ENCODE data around the gene TUBD1. TPM values are rescaled to one million over a fixed set of nuclear protein-coding genes. Genes with fewer than 3 reads are reported as not detected.
"Not testable (repeated sequence)": the region's sequence is repeated elsewhere in the genome, so short reads cannot be mapped to it uniquely, and the experiment has no call there.

TUBD1 gene
- total RNA-seq, 2 experiments from 2014 or later: 16.5 to 21.1 TPM

GRCh38 chr17:59848385-59848668 is 44.4 kb downstream of the TUBD1 start:
- peak overlapping the region; percentile 74 for H3K27ac Mint-ChIP-seq
- no peak overlapping the region for H3K4me3 Mint-ChIP-seq
- H3K27me3 Mint-ChIP-seq: no peaks in the 10 kb centered on the region
- no peaks in the 10 kb centered on the region for H3K9me3 Mint-ChIP-seq
- POLR2A ChIA-PET: interaction anchor here (1.5 to 2.2 kb wide), 2 partner anchors 10 to 86 kb away, joined by 3 to 7 read pairs; no protein-coding TSS in a partner anchor
- no peak for DNase-seq
- peaks cover 50% of the 10 kb centered on the region for H3K4me1 Mint-ChIP-seq
- no peak for ATAC-seq (ENCODE audit: low read depth)
- H3K36me3 Mint-ChIP-seq: no peaks in the 10 kb centered on the region

- Mint-ChIP-seq H3K4me3 (peak overlapping the region; percentile 18), H3K27me3 (no peaks in the 10 kb centered on the region), H3K27ac (peak overlapping the region; percentile 71), H3K36me3 (peaks cover 15% of the 10 kb centered on the region), H3K9me3 (no peaks in the 10 kb centered on the region), H3K4me1 (peaks cover 51% of the 10 kb centered on the region)
- ATAC-seq (ENCODE audit: low read depth): peak; percentile 42
- no peak for DNase-seq
- POLR2A ChIA-PET: interaction anchor here (0.5 to 3.2 kb wide), 8 partner anchors 8 to 226 kb away, joined by 3 to 19 read pairs (median 4); no protein-coding TSS in a partner anchor
Measured at GRCh38 chr17:59846394-59847165, 46.2 kb downstream of the TUBD1 start.

GRCh38 chr17:59845595-59846393 is 46.9 kb downstream of the TUBD1 start:
- H3K27me3 Mint-ChIP-seq: no peaks in the 10 kb centered on the region
- no peak for ATAC-seq (ENCODE audit: low read depth)
- peak overlapping the region; percentile 71 for H3K27ac Mint-ChIP-seq
- peak overlapping the region; percentile 18 for H3K4me3 Mint-ChIP-seq
- no peaks in the 10 kb centered on the region for H3K9me3 Mint-ChIP-seq
- peaks cover 55% of the 10 kb centered on the region for H3K4me1 Mint-ChIP-seq
- POLR2A ChIA-PET: interaction anchor here (0.5 to 3.2 kb wide), 13 partner anchors 8 to 280 kb away, joined by 3 to 19 read pairs (median 4); no protein-coding TSS in a partner anchor
- H3K36me3 Mint-ChIP-seq: peaks cover 23% of the 10 kb centered on the region
- DNase-seq: no peak

- H3K27ac Mint-ChIP-seq: peak overlapping the region; percentile 57
- peaks cover 30% of the 10 kb centered on the region for H3K36me3 Mint-ChIP-seq
- DNase-seq: no peak
- POLR2A ChIA-PET: interaction anchor here (0.5 to 3.2 kb wide), 9 partner anchors 7 to 225 kb away, joined by 3 to 19 read pairs (median 4); no protein-coding TSS in a partner anchor
- no peaks in the 10 kb centered on the region for H3K9me3 Mint-ChIP-seq
- no peaks in the 10 kb centered on the region for H3K27me3 Mint-ChIP-seq
- ATAC-seq (ENCODE audit: low read depth): no peak
- peaks cover 55% of the 10 kb centered on the region for H3K4me1 Mint-ChIP-seq
- no peak overlapping the region for H3K4me3 Mint-ChIP-seq
Measured at GRCh38 chr17:59844884-59845594, 47.7 kb downstream of the TUBD1 start.

GRCh38 chr17:59842901-59843652 is 49.7 kb downstream of the TUBD1 start:
- Mint-ChIP-seq H3K9me3 (no peaks in the 10 kb centered on the region), H3K27ac (peak overlapping the region; percentile 77), H3K4me1 (peaks cover 47% of the 10 kb centered on the region), H3K27me3 (no peaks in the 10 kb centered on the region), H3K36me3 (peaks cover 46% of the 10 kb centered on the region), H3K4me3 (peak overlapping the region; percentile 90)
- no peak for DNase-seq
- peak; percentile 25 for ATAC-seq (ENCODE audit: low read depth)
- POLR2A ChIA-PET: interaction anchor here (0.6 to 9.2 kb wide), 14 partner anchors 10 to 299 kb away, joined by 3 to 189 read pairs (median 4); no protein-coding TSS in a partner anchor

- H3K27me3 Mint-ChIP-seq; ATAC-seq (ENCODE audit: low read depth); DNase-seq; H3K9me3 Mint-ChIP-seq: not testable (repeated sequence)
- POLR2A ChIA-PET: interaction anchor here (0.8 to 9.2 kb wide), 5 partner anchors 11 to 88 kb away, joined by 3 to 189 read pairs (median 12); no protein-coding TSS in a partner anchor
- H3K4me3 Mint-ChIP-seq: peak overlapping the region; percentile 90
- peaks cover 47% of the 10 kb centered on the region for H3K4me1 Mint-ChIP-seq
- H3K27ac Mint-ChIP-seq: peak overlapping the region; percentile 94
- peaks cover 46% of the 10 kb centered on the region for H3K36me3 Mint-ChIP-seq
Measured at GRCh38 chr17:59841882-59842263, 50.9 kb downstream of the TUBD1 start.

GRCh38 chr17:59841091-59841881 is 51.5 kb downstream of the TUBD1 start:
- H3K36me3 Mint-ChIP-seq: peaks cover 46% of the 10 kb centered on the region
- not testable (repeated sequence) for H3K27me3 Mint-ChIP-seq; H3K9me3 Mint-ChIP-seq; ATAC-seq (ENCODE audit: low read depth); DNase-seq
- H3K27ac Mint-ChIP-seq: peak overlapping the region; percentile 94
- POLR2A ChIA-PET: interaction anchor here (0.6 to 9.2 kb wide), 6 partner anchors 12 to 478 kb away, joined by 3 to 189 read pairs (median 8); no protein-coding TSS in a partner anchor
- peaks cover 47% of the 10 kb centered on the region for H3K4me1 Mint-ChIP-seq
- H3K4me3 Mint-ChIP-seq: peak overlapping the region; percentile 90

GRCh38 chr17:59840329-59841090 is 52.2 kb downstream of the TUBD1 start:
- no peak for DNase-seq
- no peaks in the 10 kb centered on the region for H3K9me3 Mint-ChIP-seq

GRCh38 chr17:59839651-59840328 is 53.0 kb downstream of the TUBD1 start:
- ATAC-seq (ENCODE audit: low read depth): no peak
- DNase-seq: no peak
- H3K4me3 Mint-ChIP-seq: peak overlapping the region; percentile 90
- peaks cover 46% of the 10 kb centered on the region for H3K36me3 Mint-ChIP-seq
- POLR2A ChIA-PET: interaction anchor here (0.6 to 9.2 kb wide), 10 partner anchors 7 to 132 kb away, joined by 3 to 189 read pairs (median 10); partner anchors contain the start of genes PTRH2 and VMP1
- H3K4me1 Mint-ChIP-seq: peaks cover 42% of the 10 kb centered on the region
- H3K27me3 Mint-ChIP-seq: no peaks in the 10 kb centered on the region
- H3K9me3 Mint-ChIP-seq: no peaks in the 10 kb centered on the region
- peak overlapping the region; percentile 94 for H3K27ac Mint-ChIP-seq

More at GRCh38 chr17:59840329-59841090, 52.2 kb downstream of the TUBD1 start:
- POLR2A ChIA-PET: interaction anchor here (0.6 to 9.2 kb wide), 7 partner anchors 13 to 133 kb away, joined by 3 to 189 read pairs (median 7); partner anchors contain the start of genes PTRH2 and VMP1
- Mint-ChIP-seq H3K27ac (peak overlapping the region; percentile 94), H3K36me3 (peaks cover 46% of the 10 kb centered on the region), H3K27me3 (no peaks in the 10 kb centered on the region), H3K4me1 (peaks cover 48% of the 10 kb centered on the region), H3K4me3 (peak overlapping the region; percentile 90)
- ATAC-seq (ENCODE audit: low read depth): no peak

- H3K4me1 Mint-ChIP-seq: peaks cover 35% of the 10 kb centered on the region
- H3K27me3 Mint-ChIP-seq: no peaks in the 10 kb centered on the region
- ATAC-seq (ENCODE audit: low read depth): no peak
- DNase-seq: no peak
- H3K9me3 Mint-ChIP-seq: no peaks in the 10 kb centered on the region
- peaks cover 46% of the 10 kb centered on the region for H3K36me3 Mint-ChIP-seq
- H3K4me3 Mint-ChIP-seq: peak overlapping the region; percentile 90
- POLR2A ChIA-PET: interaction anchor here (0.6 to 9.2 kb wide), 27 partner anchors 8 to 1499 kb away, joined by 3 to 189 read pairs (median 5); partner anchors contain the start of genes PRR11, PTRH2, RNFT1 and RPS6KB1
- peak overlapping the region; percentile 94 for H3K27ac Mint-ChIP-seq
Measured at GRCh38 chr17:59838052-59838916, 54.5 kb downstream of the TUBD1 start.
